ENCODE measurements around the gene LPAR4. TPM values are rescaled to one million over a fixed set of nuclear protein-coding genes. Genes with fewer than 3 reads are reported as not detected.

Gene LPAR4
- polyA plus RNA-seq, 1 donor from 2014 or later = 2.8 TPM

GRCh38 chrX:78753571-78753970 is 6.1 kb downstream of the LPAR4 start (continued):
- TF ChIP-seq CTCF (IDR thresholded peaks at IDR 0.05; ENCODE audit: poor library complexity, severe bottlenecking) (no peak), POLR2AphosphoS5 (IDR thresholded peaks at IDR 0.05) (no peak), SMC3 (conservative IDR thresholded peaks at IDR 0.05; ENCODE audit: poor library complexity) (no peak)

- H3K36me3 ChIP-seq (ENCODE audit: insufficient read depth, low read length) = no peaks in the 10 kb centered on the region
- no peaks in the 10 kb centered on the region for H4K20me1 ChIP-seq (ENCODE audit: insufficient read depth)
- H2AFZ ChIP-seq (ENCODE audit: low read depth, low read length) = no peak overlapping the region
- H3K79me2 ChIP-seq (replicated peaks; ENCODE audit: insufficient read depth, low read length) = peaks cover 10% of the 10 kb centered on the region
- H3K4me2 ChIP-seq (ENCODE audit: low read length) = no peak overlapping the region
- no peaks in the 10 kb centered on the region for H3K9me3 ChIP-seq (ENCODE audit: low read length)
- H3K27me3 ChIP-seq (ENCODE audit: insufficient read depth, low read depth, low read length) = no peaks in the 10 kb centered on the region
- H3K9me2 ChIP-seq (ENCODE audit: insufficient read depth, low read length) = no peaks in the 10 kb centered on the region
- H3K4me3 ChIP-seq (ENCODE audit: low read length) = no peak overlapping the region
- H3K9ac ChIP-seq (ENCODE audit: low read length) = no peak overlapping the region
- no peaks in the 10 kb centered on the region for H3F3A ChIP-seq (ENCODE audit: insufficient read depth, low read length, poor library complexity, severe bottlenecking)
- no peak overlapping the region for H3K27ac ChIP-seq (ENCODE audit: low read length)
- TF ChIP-seq REST (IDR thresholded peaks at IDR 0.05; ENCODE audit: borderline replicate concordance) (no peak), CTCF (IDR thresholded peaks at IDR 0.05; ENCODE audit: poor library complexity, severe bottlenecking) (no peak), MXI1 (conservative IDR thresholded peaks at IDR 0.05; ENCODE audit: poor library complexity, severe bottlenecking) (no peak), RAD21 (conservative IDR thresholded peaks at IDR 0.05) (no peak), POLR2AphosphoS5 (IDR thresholded peaks at IDR 0.05) (no peak), TAF1 (IDR thresholded peaks at IDR 0.05; ENCODE audit: low read depth) (no peak), EZH2 (IDR thresholded peaks at IDR 0.05; ENCODE audit: borderline replicate concordance, insufficient read depth, low read length, poor library complexity, severe bottlenecking) (no peak), EP300 (conservative IDR thresholded peaks at IDR 0.05; ENCODE audit: poor library complexity, severe bottlenecking) (no peak), SMC3 (conservative IDR thresholded peaks at IDR 0.05; ENCODE audit: poor library complexity) (no peak)
Measured at GRCh38 chrX:78754917-78755316, 7.4 kb downstream of the LPAR4 start.

GRCh38 chrX:78759081-78759480 is 11.6 kb downstream of the LPAR4 start:
- Histone ChIP-seq H2AFZ (ENCODE audit: low read depth, low read length) (no peak overlapping the region), H3K36me3 (ENCODE audit: insufficient read depth, low read length) (no peaks in the 10 kb centered on the region), H4K20me1 (ENCODE audit: insufficient read depth) (no peaks in the 10 kb centered on the region), H3F3A (ENCODE audit: insufficient read depth, low read length, poor library complexity, severe bottlenecking) (no peaks in the 10 kb centered on the region), H3K4me2 (ENCODE audit: low read length) (no peak overlapping the region), H3K9ac (ENCODE audit: low read length) (no peak overlapping the region), H3K9me2 (ENCODE audit: insufficient read depth, low read length) (no peaks in the 10 kb centered on the region), H3K4me3 (ENCODE audit: low read length) (no peak overlapping the region), H3K9me3 (ENCODE audit: low read length) (no peaks in the 10 kb centered on the region), H3K27me3 (ENCODE audit: insufficient read depth, low read depth, low read length) (no peaks in the 10 kb centered on the region), H3K27ac (ENCODE audit: low read length) (no peak overlapping the region), H3K79me2 (replicated peaks; ENCODE audit: insufficient read depth, low read length) (no peaks in the 10 kb centered on the region)
- TF ChIP-seq MXI1 (conservative IDR thresholded peaks at IDR 0.05; ENCODE audit: poor library complexity, severe bottlenecking) (no peak), REST (IDR thresholded peaks at IDR 0.05; ENCODE audit: borderline replicate concordance) (no peak), CTCF (IDR thresholded peaks at IDR 0.05; ENCODE audit: poor library complexity, severe bottlenecking) (no peak), TAF1 (IDR thresholded peaks at IDR 0.05; ENCODE audit: low read depth) (no peak)

Measured in neural cell (in vitro differentiated cells).